GM18517 (cell line): Measurements from ENCODE around the gene WDPCP.
"Not testable (repeated sequence)": the region's sequence is repeated elsewhere in the genome, so short reads cannot be mapped to it uniquely, and the experiment has no call there.

Source experiments
- ATAC-seq: cut with Tn5 transposase; IDR thresholded peaks from one replicate; pipeline ENCODE4 v1.9.1; 2021; ENCODE audit warnings: mild to moderate bottlenecking, moderate library complexity; ENCODE audit not compliant: unreplicated experiment

WDPCP gene, protein sequence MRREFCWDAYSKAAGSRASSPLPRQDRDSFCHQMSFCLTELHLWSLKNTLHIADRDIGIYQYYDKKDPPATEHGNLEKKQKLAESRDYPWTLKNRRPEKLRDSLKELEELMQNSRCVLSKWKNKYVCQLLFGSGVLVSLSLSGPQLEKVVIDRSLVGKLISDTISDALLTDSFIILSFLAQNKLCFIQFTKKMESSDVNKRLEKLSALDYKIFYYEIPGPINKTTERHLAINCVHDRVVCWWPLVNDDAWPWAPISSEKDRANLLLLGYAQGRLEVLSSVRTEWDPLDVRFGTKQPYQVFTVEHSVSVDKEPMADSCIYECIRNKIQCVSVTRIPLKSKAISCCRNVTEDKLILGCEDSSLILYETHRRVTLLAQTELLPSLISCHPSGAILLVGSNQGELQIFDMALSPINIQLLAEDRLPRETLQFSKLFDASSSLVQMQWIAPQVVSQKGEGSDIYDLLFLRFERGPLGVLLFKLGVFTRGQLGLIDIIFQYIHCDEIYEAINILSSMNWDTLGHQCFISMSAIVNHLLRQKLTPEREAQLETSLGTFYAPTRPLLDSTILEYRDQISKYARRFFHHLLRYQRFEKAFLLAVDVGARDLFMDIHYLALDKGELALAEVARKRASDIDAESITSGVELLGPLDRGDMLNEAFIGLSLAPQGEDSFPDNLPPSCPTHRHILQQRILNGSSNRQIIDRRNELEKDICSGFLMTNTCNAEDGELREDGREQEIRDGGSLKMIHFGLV

DNA sequence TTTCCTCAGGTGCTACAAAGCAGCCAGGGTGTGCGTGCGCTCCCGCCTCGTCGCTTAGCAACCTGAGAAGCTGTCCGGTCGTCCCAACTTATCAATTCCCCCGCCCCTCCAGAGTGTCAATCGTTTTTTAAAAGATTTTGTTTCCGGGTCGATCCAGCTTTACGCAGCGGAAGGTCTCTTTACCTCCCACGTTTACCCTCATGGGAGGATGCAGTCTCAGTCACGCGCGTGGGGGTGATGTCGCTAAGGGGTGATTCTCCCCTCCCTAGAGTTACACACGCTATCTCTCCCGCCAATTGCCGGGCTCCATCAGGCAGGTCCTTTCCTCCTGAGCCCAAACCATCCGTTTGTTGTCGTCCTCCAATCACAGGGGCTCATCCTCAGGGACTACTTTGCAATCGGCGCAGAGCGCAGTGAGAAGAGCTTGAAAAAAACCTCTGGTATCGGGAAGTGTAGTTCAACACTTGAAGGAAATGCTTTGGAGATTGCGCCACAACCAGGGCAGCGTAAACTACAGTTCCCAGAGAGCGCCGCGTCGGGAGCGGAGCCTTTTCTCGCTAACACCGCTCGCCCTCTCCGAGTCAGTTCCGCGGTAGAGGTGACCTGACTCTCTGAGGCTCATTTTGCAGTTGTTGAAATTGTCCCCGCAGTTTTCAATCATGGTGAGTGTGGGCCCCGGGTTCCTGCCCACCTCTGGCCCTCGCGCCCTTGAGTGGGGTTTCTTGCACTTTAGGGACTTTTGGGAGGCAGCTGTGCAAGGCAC is at the start of gene WDPCP, which contains the start of gene MDH1:
Gene WDPCP, minus strand, starts transcription at position 93 of the 763 bp plus-strand sequence. CDS start 206 bp downstream, outside the sequence.
Gene MDH1, plus strand, starts transcription at position 579 of the 763 bp plus-strand sequence. Its CDS starts 81 bp downstream, at position 660.
- peak; percentile 89 for ATAC-seq

GRCh38 chr2:63632382-63632781 is 44.1 kb upstream of the WDPCP start:
- ATAC-seq = no peak

- no peak for ATAC-seq
Observed at GRCh38 chr2:63631501-63631900, 43.2 kb upstream of the WDPCP start.

DNA sequence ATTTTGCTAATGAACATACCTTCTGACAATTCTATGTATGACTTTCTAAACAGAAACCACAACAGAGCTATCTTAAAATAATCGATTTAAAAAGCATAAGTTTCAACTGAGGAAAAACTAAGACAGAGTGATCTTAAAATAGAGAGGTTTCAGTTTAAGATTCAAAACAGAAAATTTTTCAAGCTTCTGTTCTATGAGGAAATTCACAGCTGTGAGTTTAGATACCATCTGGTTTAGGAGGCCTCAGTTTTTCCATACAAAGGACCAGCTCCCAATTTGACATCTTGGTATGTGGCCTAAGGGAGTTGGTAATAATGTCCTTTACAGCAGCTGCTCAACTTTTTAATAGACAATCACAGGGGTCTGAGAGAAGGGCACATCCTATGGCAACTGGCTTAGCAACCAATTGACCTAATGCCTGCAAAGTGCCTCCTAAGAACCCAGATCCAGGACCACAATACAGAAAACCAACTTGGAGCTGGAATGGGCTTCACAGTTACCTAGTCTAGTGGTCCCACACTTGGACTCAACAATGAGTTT is 40.2 kb upstream of the WDPCP start:
- no peak for ATAC-seq

- no peak for ATAC-seq
Observed at GRCh38 chr2:63627866-63628265, 39.6 kb upstream of the WDPCP start.

DNA sequence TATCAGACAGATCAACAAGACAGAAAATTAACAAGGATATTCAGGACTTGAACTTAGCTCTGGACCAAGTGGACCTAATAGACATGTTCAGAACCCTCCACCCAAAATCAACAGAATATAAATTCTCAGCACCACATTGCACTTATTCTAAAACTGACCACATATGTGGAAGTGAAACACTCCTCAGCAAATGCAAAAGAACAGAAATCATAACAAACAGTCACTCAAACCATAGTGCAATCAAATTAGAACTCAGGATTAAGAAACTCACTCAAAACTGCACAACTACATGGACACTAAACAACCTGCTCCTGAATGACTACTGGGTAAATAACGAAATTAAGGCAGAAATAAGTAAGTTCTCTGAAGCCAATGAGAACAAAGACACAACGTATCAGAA is 35.5 kb upstream of the WDPCP start:
- ATAC-seq = not testable (repeated sequence)

DNA sequence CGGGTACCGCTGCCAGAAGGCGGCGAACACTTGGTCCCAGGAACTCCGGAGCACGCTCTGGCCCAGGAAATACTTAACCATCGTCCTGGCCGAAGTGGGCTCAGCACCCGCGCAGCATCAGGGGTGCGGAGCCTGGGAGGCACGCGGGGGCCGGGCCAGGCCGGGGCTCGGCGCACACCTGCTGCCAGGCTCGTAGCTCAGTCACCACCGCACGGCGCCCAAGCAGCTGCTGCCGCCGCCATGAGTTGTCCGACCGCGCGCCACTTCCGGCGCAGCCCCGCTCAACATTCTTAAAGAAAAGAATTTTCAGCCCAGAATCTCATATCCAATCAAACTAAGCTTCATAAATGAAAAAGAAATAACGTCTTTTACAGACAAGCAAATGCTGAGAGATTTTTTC is 34.5 kb upstream of the WDPCP start:
- ATAC-seq = no peak

DNA sequence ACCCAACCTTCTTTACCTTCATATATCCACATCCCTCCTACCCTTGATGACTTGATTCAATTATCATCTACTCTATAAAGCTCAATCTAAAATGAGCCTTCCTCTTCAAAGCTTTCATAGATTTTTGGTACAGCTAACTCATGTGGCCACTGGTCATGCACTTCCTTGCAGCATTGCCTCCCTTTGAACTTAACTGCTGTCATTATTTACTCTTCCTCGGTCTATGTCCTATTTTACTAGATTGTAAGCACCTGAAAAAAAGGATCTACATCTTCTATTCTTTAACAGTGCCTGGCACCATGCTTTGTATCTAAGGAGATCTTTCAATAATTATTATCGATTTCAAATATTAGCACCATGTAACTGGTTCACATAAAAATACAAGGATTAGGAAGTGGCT is 31.1 kb upstream of the WDPCP start:
- ATAC-seq = no peak

GRCh38 chr2:63617366-63617765 is 29.1 kb upstream of the WDPCP start:
- ATAC-seq = no peak

DNA sequence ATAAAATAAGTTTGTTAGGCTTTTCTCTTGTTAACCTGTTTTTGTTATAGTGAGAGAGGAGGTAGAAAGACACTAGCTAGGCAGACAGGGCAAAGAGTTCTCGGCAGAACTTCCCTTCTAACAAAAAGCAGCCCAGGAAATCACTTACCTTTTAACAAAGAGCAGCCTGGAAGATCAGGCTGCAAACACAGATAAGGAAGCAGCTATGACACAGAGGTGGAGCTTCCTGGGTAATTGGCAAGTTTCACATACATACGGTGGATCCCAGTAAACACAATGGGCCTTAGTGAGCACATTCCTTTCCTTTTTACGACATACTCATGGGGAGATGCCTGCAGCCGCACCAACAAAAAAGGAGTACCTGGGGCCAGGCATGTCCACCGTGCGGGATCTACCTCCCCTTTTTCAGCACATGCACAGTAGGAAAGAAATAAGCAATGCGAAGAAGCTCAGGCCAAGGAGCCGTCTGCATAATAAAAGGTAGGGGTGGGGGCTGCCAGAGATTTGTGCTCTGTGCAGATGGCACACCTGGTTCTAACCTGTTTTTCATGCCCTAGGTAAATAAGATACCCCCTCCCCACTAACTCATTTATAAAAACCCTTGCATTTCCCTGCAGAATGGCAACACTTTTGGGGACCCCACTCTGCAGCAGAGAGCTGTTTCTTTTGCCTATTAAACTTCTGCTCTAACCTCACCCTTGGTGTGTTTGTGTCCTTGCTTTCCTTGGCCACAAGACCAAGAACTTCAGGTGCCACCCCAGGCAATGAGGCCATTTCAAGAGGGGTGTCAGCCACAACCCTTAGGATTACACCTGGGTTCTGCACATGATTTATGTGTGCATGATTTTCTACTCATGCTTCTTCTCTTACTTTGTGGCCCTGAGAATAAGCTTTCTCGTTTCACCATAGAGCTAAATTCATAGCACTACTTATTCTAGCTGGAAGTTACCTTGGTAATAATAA is 27.0 kb upstream of the WDPCP start:
- no peak for ATAC-seq

GRCh38 chr2:63614448-63614968 is 26.2 kb upstream of the WDPCP start:
- ATAC-seq = no peak

GRCh38 chr2:63613391-63613901 is 25.2 kb upstream of the WDPCP start:
- no peak for ATAC-seq

- ATAC-seq = no peak
Observed at GRCh38 chr2:63610525-63610924, 22.2 kb upstream of the WDPCP start.

DNA sequence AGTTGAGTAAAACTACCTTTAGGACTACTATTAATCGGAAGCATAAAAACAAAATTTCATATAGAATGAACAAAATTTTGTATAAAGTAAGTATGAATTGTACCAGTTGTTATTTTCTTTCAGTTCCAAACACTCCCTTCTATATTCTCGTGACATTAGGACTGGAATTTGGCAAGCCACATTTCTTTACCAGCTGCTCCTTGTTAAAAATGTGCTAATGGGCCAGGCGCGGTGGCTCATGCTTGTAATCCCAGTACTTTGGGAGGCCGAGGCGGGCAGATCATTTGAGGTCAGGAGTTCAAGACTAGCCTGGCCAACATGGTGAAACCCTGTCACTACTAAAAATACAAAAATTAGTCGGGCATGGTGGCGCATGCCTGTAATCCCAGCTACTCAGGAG is 20.6 kb upstream of the WDPCP start:
- not testable (repeated sequence) for ATAC-seq

DNA sequence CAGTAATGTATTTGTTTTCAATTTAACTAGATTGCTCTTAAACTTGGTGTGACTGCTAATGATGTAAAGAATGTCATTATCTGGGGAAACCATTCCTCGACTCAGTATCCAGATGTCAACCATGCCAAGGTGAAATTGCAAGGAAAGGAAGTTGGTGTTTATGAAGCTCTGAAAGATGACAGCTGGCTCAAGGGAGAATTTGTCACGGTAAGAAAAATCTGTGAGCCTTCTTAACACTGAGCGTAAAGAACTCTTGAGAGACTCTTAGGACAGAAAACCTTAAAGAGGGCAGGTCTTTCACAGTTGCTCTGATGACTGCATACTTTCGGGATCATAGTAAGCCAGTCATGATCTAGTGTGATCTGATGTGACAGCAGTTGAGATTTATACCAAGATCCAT is 16.4 kb upstream of the WDPCP start:
- ATAC-seq = no peak

DNA sequence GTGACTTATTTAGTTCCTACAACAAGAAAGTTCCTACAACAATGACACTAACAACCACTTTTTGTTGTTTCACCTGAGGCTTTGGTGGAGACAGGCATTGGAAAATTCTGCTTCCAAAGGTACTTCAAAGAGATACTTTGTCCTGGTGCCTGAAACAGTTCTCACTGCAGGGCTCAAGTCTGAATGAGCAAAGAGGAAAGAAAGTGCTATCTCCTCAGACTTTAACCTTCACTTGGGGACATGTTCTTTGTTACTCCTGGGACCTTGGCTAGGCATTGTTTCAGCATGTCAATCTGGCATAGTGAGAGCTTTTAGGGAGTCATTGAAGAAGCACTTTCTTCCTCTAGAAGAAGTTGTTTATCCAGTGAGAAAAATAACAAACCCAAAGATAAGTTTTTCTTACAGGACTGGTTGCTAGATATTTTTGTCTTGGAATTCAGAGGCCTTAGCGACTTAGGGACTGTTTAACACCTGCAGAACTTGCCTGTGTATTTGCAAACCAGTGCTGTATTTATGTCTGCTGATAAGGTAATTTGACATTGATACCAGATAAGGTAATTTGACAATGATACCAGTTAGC is 12.7 kb upstream of the WDPCP start:
- no peak for ATAC-seq

GRCh38 chr2:63598981-63599380 is 10.7 kb upstream of the WDPCP start:
- no peak for ATAC-seq

GRCh38 chr2:63596401-63596883 is 8.2 kb upstream of the WDPCP start:
- no peak for ATAC-seq

DNA sequence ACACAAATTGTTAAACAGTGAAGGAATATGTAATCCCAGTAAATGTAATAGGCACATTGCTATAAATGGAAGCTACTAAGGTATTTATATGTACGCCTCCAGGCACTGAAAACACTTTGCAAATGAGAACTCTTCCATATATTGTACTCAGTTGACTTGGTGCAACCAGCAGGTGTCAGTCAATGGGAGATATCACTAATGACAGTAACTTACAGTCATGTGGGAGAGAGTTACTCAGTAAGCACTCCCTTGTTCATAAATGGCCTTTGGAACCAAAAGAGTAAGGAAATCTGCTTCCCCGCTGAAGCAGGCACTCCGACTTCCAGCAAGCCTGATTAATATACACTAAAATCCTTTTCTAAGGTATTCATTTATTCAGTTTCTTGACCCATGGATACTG is 6.4 kb upstream of the WDPCP start:
- ATAC-seq = no peak
